G401.6 (cell line): ENCODE results near the gene HIGD1B.

Experiments used
- FAIRE-seq: peaks from 2 replicates; lab custom pipeline; 2012; peaks lifted over from hg19 to GRCh38; lab: Jason Lieb, UNC

HIGD1B gene

GRCh38 chr17:44840274-44840673 lies 7.4 kb upstream of the HIGD1B start:
- FAIRE-seq = no peak

- no peak for FAIRE-seq
Measured at GRCh38 chr17:44840936-44841335, 6.7 kb upstream of the HIGD1B start.

GRCh38 chr17:44842748-44843147 lies 4.9 kb upstream of the HIGD1B start:
- FAIRE-seq = no peak

GRCh38 chr17:44844390-44844830 lies 3.3 kb upstream of the HIGD1B start:
- FAIRE-seq = no peak

GRCh38 chr17:44846206-44846605 lies 1.5 kb upstream of the HIGD1B start:
- FAIRE-seq = no peak

- no peak for FAIRE-seq
Measured at GRCh38 chr17:44848257-44848795, 643 bp downstream of the HIGD1B start.

GRCh38 chr17:44848961-44849489 lies 1.3 kb downstream of the HIGD1B start:
- FAIRE-seq = no peak

- no peak for FAIRE-seq
Measured at GRCh38 chr17:44850025-44850424, 2.3 kb downstream of the HIGD1B start.

GRCh38 chr17:44850612-44851011 lies 2.9 kb downstream of the HIGD1B start:
- no peak for FAIRE-seq

- no peak for FAIRE-seq
Measured at GRCh38 chr17:44854192-44854591, 6.5 kb downstream of the HIGD1B start.

- no peak for FAIRE-seq
Measured at GRCh38 chr17:44859701-44860100, 12.0 kb downstream of the HIGD1B start.

GRCh38 chr17:44862278-44862914 lies 14.7 kb downstream of the HIGD1B start:
- no peak for FAIRE-seq

GRCh38 chr17:44863061-44863918 lies 15.6 kb downstream of the HIGD1B start:
- no peak for FAIRE-seq

GRCh38 chr17:44864831-44865230 lies 17.1 kb downstream of the HIGD1B start:
- no peak for FAIRE-seq

GRCh38 chr17:44865231-44865660 lies 17.6 kb downstream of the HIGD1B start:
- FAIRE-seq = peak; percentile 60

- no peak for FAIRE-seq
Measured at GRCh38 chr17:44865931-44866330, 18.2 kb downstream of the HIGD1B start.

GRCh38 chr17:44867841-44868240 lies 20.2 kb downstream of the HIGD1B start:
- FAIRE-seq = no peak

- FAIRE-seq = no peak
Measured at GRCh38 chr17:44871556-44871955, 23.9 kb downstream of the HIGD1B start.

GRCh38 chr17:44872131-44872768 lies 24.6 kb downstream of the HIGD1B start:
- FAIRE-seq = no peak

GRCh38 chr17:44875761-44876160 lies 28.1 kb downstream of the HIGD1B start:
- no peak for FAIRE-seq

- no peak for FAIRE-seq
Measured at GRCh38 chr17:44877121-44877520, 29.4 kb downstream of the HIGD1B start.

- FAIRE-seq = peak; percentile 96
Measured at GRCh38 chr17:44878627-44879221, 31.0 kb downstream of the HIGD1B start.
